ENCODE measurements around the gene EXD3.

DNA sequence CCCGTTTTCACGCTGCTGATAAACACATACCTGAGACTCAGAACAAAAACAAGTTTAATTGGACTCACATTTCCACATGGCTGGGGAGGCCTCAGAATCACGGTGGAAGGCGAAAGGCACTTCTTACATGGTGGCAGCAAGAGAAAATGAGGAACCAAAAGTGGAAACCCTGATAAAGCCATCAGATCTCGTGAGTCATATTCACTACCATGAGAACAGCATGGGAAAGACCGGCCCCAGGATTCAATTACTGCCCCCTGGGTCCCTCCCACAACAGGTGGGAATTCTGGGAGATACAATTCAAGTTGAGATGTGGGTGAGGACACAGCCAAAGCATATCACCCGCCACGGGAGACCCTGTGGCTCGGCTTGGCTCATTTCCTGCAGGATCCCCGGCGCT lies 20.2 kb downstream of the EXD3 start:
- TF ChIP-seq CTCF (IDR thresholded peaks at IDR 0.05) = no peak
- TF ChIP-seq POLR2A (IDR thresholded peaks at IDR 0.05) = no peak
